ENCODE results near the gene MARCHF4. TPM values are rescaled to one million over a fixed set of nuclear protein-coding genes. Genes with fewer than 3 reads are reported as not detected.
A peak's percentile ranks its signal among the peaks of the same experiment; 100 is the strongest.

The MARCHF4 gene
- total and polyA plus RNA-seq, 3 donors from 2014 or later, result 0.09 to 0.16 (median 0.12) TPM

- WGBS, 2 donors, result 68 to 76% methylated on average over 5 of the region's 5 CpGs
- intact Hi-C loops (cut with DNase I; ENCODE audit: low total_unique reads), result loop anchor here (10.0 kb wide), 1 partner anchor 289 kb away; no protein-coding TSS in a partner anchor
- no peaks in the 10 kb centered on the region for H3K27me3 ChIP-seq
- DNase-seq, result peak; percentile 54
- no peaks in the 10 kb centered on the region for H3K9me3 ChIP-seq
- H3K4me3 ChIP-seq, result no peak overlapping the region
- TF ChIP-seq CTCF (IDR thresholded peaks at IDR 0.05), result peak; percentile 42 to 76 (median 69)
- no peak for TF ChIP-seq POLR2A (IDR thresholded peaks at IDR 0.05)
- no peaks in the 10 kb centered on the region for H3K4me1 ChIP-seq
- H3K27ac ChIP-seq, result no peak overlapping the region
- no peaks in the 10 kb centered on the region for H3K36me3 ChIP-seq (ENCODE audit: low read depth, missing control alignments)
Observed at GRCh38 chr2:216404010-216404618, 31.8 kb upstream of the MARCHF4 start.

- Histone ChIP-seq H3K27ac (no peak overlapping the region), H3K9me3 (no peaks in the 10 kb centered on the region), H3K27me3 (no peaks in the 10 kb centered on the region), H3K4me1 (no peaks in the 10 kb centered on the region), H3K4me3 (no peak overlapping the region), H3K36me3 (ENCODE audit: low read depth, missing control alignments) (no peaks in the 10 kb centered on the region)
- DNase-seq, result no peak
- intact Hi-C loops (cut with DNase I; ENCODE audit: low total_unique reads), result loop anchor here (10.0 kb wide), 1 partner anchor 288 kb away; no protein-coding TSS in a partner anchor
- 81 to 86% methylated on average over 6 of the region's 6 CpGs for WGBS, 2 donors
- no peak for TF ChIP-seq POLR2A (IDR thresholded peaks at IDR 0.05)
- no peak for TF ChIP-seq CTCF (IDR thresholded peaks at IDR 0.05)
Observed at GRCh38 chr2:216402751-216403150, 30.5 kb upstream of the MARCHF4 start.

DNA sequence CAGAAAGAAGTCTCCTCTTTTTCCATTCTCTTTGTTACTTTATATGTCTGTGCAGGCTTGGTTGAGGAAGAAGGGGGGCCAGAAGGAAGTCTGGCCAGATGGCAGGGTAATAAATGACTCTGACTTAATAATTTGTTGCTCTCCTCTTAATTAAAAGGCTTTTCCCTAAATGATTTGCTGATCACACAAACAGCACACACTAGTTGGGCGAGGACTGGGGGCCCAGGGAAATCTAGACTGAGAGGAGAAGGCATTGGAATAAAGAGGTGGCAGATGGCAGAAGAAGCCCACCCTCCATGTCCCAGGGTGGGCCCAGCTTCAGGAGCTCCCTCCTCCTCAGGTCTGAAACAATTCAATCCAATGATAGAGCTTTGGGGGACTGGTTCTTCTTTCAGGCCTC, 27.3 kb upstream of the MARCHF4 start:
- no peaks in the 10 kb centered on the region for H3K36me3 ChIP-seq (ENCODE audit: low read depth, missing control alignments)
- no peak overlapping the region for H3K4me3 ChIP-seq
- no peaks in the 10 kb centered on the region for H3K9me3 ChIP-seq
- H3K27me3 ChIP-seq, result no peaks in the 10 kb centered on the region
- no peak for DNase-seq
- 76 to 90% methylated on average over 1 of the region's 1 CpG for WGBS, 2 donors
- H3K4me1 ChIP-seq, result no peaks in the 10 kb centered on the region
- intact Hi-C loops (cut with DNase I; ENCODE audit: low total_unique reads), result loop anchor here (10.0 kb wide), 1 partner anchor 285 kb away; no protein-coding TSS in a partner anchor
- no peak overlapping the region for H3K27ac ChIP-seq
- TF ChIP-seq POLR2A (IDR thresholded peaks at IDR 0.05), result no peak
- no peak for TF ChIP-seq CTCF (IDR thresholded peaks at IDR 0.05)

DNA sequence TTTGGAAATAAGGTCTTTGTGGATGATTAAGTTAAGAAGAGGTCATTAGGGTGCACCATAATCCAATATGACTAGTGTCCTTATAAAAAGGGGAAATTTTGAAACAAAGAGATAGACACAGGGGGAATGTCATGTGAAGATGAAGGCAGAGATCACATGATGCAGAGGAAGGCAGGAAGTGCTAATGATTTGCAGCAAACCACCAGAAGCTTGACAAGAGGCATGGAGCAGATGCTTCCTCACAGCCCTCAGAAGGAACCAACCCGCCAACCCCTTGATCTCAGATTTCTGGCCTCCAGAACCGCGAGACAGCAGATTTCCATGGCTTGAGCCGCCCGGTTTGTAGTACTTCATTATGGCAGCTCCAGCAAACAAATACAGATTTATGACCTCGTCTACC, 22.6 kb upstream of the MARCHF4 start:
- intact Hi-C loops (cut with DNase I; ENCODE audit: low total_unique reads), result no loop called here
- Histone ChIP-seq H3K27ac (no peak overlapping the region), H3K36me3 (ENCODE audit: low read depth, missing control alignments) (no peaks in the 10 kb centered on the region), H3K4me3 (no peak overlapping the region), H3K9me3 (no peaks in the 10 kb centered on the region), H3K4me1 (no peaks in the 10 kb centered on the region), H3K27me3 (no peaks in the 10 kb centered on the region)
- 64 to 79% methylated on average over 6 of the region's 6 CpGs for WGBS, 2 donors
- no peak for TF ChIP-seq POLR2A (IDR thresholded peaks at IDR 0.05)
- TF ChIP-seq CTCF (IDR thresholded peaks at IDR 0.05), result no peak
- DNase-seq, result no peak
